Testis (tissue), 3 donors: ENCODE results near the gene KISS1R. TPM values are rescaled to one million over a fixed set of nuclear protein-coding genes. Genes with fewer than 3 reads are reported as not detected.
A peak's percentile ranks its signal among the peaks of the same experiment; 100 is the strongest.

ENCODE experiments used
- DNase-seq: peaks from one replicate; pipeline ENCODE4 v3.0.0-alpha.2; 2019
- H3K27ac ChIP-seq, 2 donors: fragments of 200-600 bp; sonication (generic); one replicate each; pipeline ENCODE4 v1.5.1; 2019
- H3K27me3 ChIP-seq: fragments of 200-600 bp; sonication (generic); one replicate; pipeline ENCODE4 v1.5.1; 2019
- H3K36me3 ChIP-seq: fragments of 200-600 bp; sonication (generic); one replicate; pipeline ENCODE4 v1.5.1; 2017; ENCODE audit warnings: low read depth; ENCODE audit errors: missing control alignments
- H3K4me1 ChIP-seq: fragments of 200-600 bp; sonication (generic); one replicate; pipeline ENCODE4 v1.5.1; 2019
- H3K4me3 ChIP-seq, 2 donors: fragments of 200-600 bp; sonication (generic); one replicate each; pipeline ENCODE4 v1.5.1; 2017 to 2019
- H3K9me3 ChIP-seq: fragments of 200-600 bp; sonication (generic); one replicate; pipeline ENCODE4 v1.5.1; 2017
- CTCF ChIP-seq, 3 experiments: fragments of 450-650 bp in 2 of 3; fragments of 200-600 bp in 1 of 3; sonication (generic) in 1 of 3; IDR thresholded peaks; one replicate each; pipeline ENCODE4 v1.5.1; 2016 to 2019; ENCODE audit warnings: antibody characterized with exemption in 3 of 3, mild to moderate bottlenecking in 2 of 3, moderate library complexity in 1 of 3
- POLR2A ChIP-seq: fragments of 450-650 bp; IDR thresholded peaks from one replicate; pipeline ENCODE4 v1.6.1; 2017; ENCODE audit warnings: antibody characterized with exemption, mild to moderate bottlenecking, moderate library complexity
- WGBS, 2 donors: methylation state at CpG; one replicate each; pipeline ENCODE4 v1.1.5; 2018; 5-methylcytosine and 5-hydroxymethylcytosine counted together
- intact Hi-C: fragments of 100-400 bp; cut with DNase I; formaldehyde crosslinking; loops from one replicate; pipeline ENCODE4 v1.15.1; 2023; ENCODE audit warnings: low total_unique reads
- polyA plus RNA-seq: library from polyadenylated mRNA; stranded (reverse); fragments of 350-450 nt; fragmentation: Illumina TruSeq; extraction: RNeasy Lipid Tissue Mini Kit (QIAGEN cat#74804); gene quantifications from one replicate; pipeline ENCODE4 v1.2.3, GENCODE V29; 2014; ENCODE audit warnings: low read depth, low replicate concordance; ENCODE audit not compliant: insufficient read depth
- total RNA-seq, 2 donors: library from RNA; depleted of rRNA; stranded (reverse); fragments of >200 nt; gene quantifications; one replicate each; pipeline ENCODE4 v1.2.3, GENCODE V29; 2016

KISS1R gene
- total and polyA plus RNA-seq, 3 donors from 2014 or later, result not detected

- Histone ChIP-seq H3K9me3 (no peaks in the 10 kb centered on the region), H3K4me1 (peaks cover 29% of the 10 kb centered on the region), H3K27ac (no peak overlapping the region), H3K36me3 (no peaks in the 10 kb centered on the region), H3K4me3 (no peak overlapping the region), H3K27me3 (no peaks in the 10 kb centered on the region)
- WGBS, 2 donors, result 82 to 88% methylated on average over 14 to 22 of the region's 22 CpGs
- intact Hi-C loops, result no loop called here
- no peak for TF ChIP-seq CTCF (IDR thresholded peaks at IDR 0.05)
- TF ChIP-seq POLR2A, result no peak
- DNase-seq, result no peak
These were observed 22.3 kb downstream of the KISS1R start for GRCh38 chr19:939439-939838.

- Histone ChIP-seq H3K9me3 (no peaks in the 10 kb centered on the region), H3K27me3 (no peaks in the 10 kb centered on the region), H3K4me1 (peaks cover 26% of the 10 kb centered on the region), H3K4me3 (no peak overlapping the region), H3K36me3 (no peaks in the 10 kb centered on the region), H3K27ac (no peak overlapping the region)
- 91 to 97% methylated on average over 6 to 7 of the region's 7 CpGs for WGBS, 2 donors
- no peak for TF ChIP-seq POLR2A
- TF ChIP-seq CTCF (IDR thresholded peaks at IDR 0.05), result no peak
- DNase-seq, result no peak
- intact Hi-C loops, result no loop called here
These were observed 22.8 kb downstream of the KISS1R start for GRCh38 chr19:939922-940321.

GRCh38 chr19:940591-941291, 23.6 kb downstream of the KISS1R start:
- DNase-seq, result peak; percentile 81
- Histone ChIP-seq H3K9me3 (no peaks in the 10 kb centered on the region), H3K36me3 (no peaks in the 10 kb centered on the region), H3K4me1 (peaks cover 18% of the 10 kb centered on the region), H3K4me3 (no peak overlapping the region), H3K27ac (peak overlapping the region; percentile 64 to 77), H3K27me3 (no peaks in the 10 kb centered on the region)
- intact Hi-C loops, result no loop called here
- TF ChIP-seq CTCF (IDR thresholded peaks at IDR 0.05) (no peak), POLR2A (no peak)
- 43 to 46% methylated on average over 17 to 58 of the region's 64 CpGs for WGBS, 2 donors

GRCh38 chr19:941292-942132, 24.4 kb downstream of the KISS1R start:
- no peaks in the 10 kb centered on the region for H3K27me3 ChIP-seq
- 82 to 86% methylated on average over 12 to 45 of the region's 45 CpGs for WGBS, 2 donors
- H3K36me3 ChIP-seq, result no peaks in the 10 kb centered on the region
- H3K27ac ChIP-seq, result peak overlapping the region in 1 of 2 donors; percentile 31
- no peak overlapping the region for H3K4me3 ChIP-seq
- no peaks in the 10 kb centered on the region for H3K9me3 ChIP-seq
- TF ChIP-seq CTCF (IDR thresholded peaks at IDR 0.05) (no peak), POLR2A (no peak)
- intact Hi-C loops, result no loop called here
- DNase-seq, result no peak
- H3K4me1 ChIP-seq, result peaks cover 18% of the 10 kb centered on the region
